ENCODE data around the gene PKNOX1.
A peak's percentile ranks its signal among the peaks of the same experiment; 100 is the strongest.
"Not testable (repeated sequence)": the region's sequence is repeated elsewhere in the genome, so short reads cannot be mapped to it uniquely, and the experiment has no call there.

The PKNOX1 gene

GRCh38 chr21:42986125-42986783, 11.9 kb downstream of the PKNOX1 start:
- DNase-seq (ENCODE audit: low spot score), result no peak

- no peak for DNase-seq (ENCODE audit: low spot score)
Measured at GRCh38 chr21:42988236-42988965, 14.0 kb downstream of the PKNOX1 start.

GRCh38 chr21:42989370-42989769, 15.0 kb downstream of the PKNOX1 start:
- DNase-seq (ENCODE audit: low spot score), result not testable (repeated sequence)

GRCh38 chr21:42989816-42990650, 15.7 kb downstream of the PKNOX1 start:
- DNase-seq (ENCODE audit: low spot score), result no peak

- peak; percentile 83 for DNase-seq (ENCODE audit: low spot score)
Measured at GRCh38 chr21:42991992-42992740, 17.8 kb downstream of the PKNOX1 start.

- peak; percentile 29 for DNase-seq (ENCODE audit: low spot score)
Measured at GRCh38 chr21:42993051-42993712, 18.8 kb downstream of the PKNOX1 start.

- DNase-seq (ENCODE audit: low spot score), result no peak
Measured at GRCh38 chr21:42997053-42997452, 22.7 kb downstream of the PKNOX1 start.

GRCh38 chr21:42997983-42998382, 23.6 kb downstream of the PKNOX1 start:
- DNase-seq (ENCODE audit: low spot score), result not testable (repeated sequence)

- DNase-seq (ENCODE audit: low spot score), result not testable (repeated sequence)
Measured at GRCh38 chr21:42999152-42999551, 24.8 kb downstream of the PKNOX1 start.

GRCh38 chr21:43000041-43000440, 25.7 kb downstream of the PKNOX1 start:
- DNase-seq (ENCODE audit: low spot score), result not testable (repeated sequence)

- no peak for DNase-seq (ENCODE audit: low spot score)
Measured at GRCh38 chr21:43001316-43001715, 27.0 kb downstream of the PKNOX1 start.

GRCh38 chr21:43004926-43005325, 30.6 kb downstream of the PKNOX1 start:
- DNase-seq (ENCODE audit: low spot score), result no peak

GRCh38 chr21:43005635-43006034, 31.3 kb downstream of the PKNOX1 start:
- DNase-seq (ENCODE audit: low spot score), result no peak

GRCh38 chr21:43006051-43006873, 31.9 kb downstream of the PKNOX1 start:
- not testable (repeated sequence) for DNase-seq (ENCODE audit: low spot score)

- DNase-seq (ENCODE audit: low spot score), result no peak
Measured at GRCh38 chr21:43006874-43007208, 32.5 kb downstream of the PKNOX1 start.

- no peak for DNase-seq (ENCODE audit: low spot score)
Measured at GRCh38 chr21:43012596-43012995, 38.2 kb downstream of the PKNOX1 start.

- DNase-seq (ENCODE audit: low spot score), result no peak
Measured at GRCh38 chr21:43015906-43016540, 41.7 kb downstream of the PKNOX1 start.

GRCh38 chr21:43016728-43017127, 42.4 kb downstream of the PKNOX1 start:
- no peak for DNase-seq (ENCODE audit: low spot score)

- DNase-seq (ENCODE audit: low spot score), result no peak
Measured at GRCh38 chr21:43018519-43018918, 44.2 kb downstream of the PKNOX1 start.

- no peak for DNase-seq (ENCODE audit: low spot score)
Measured at GRCh38 chr21:43020177-43020576, 45.8 kb downstream of the PKNOX1 start.
